Hematopoietic multipotent progenitor cell treated with erythropoietin and hydrocortisone succinate and interleukin-3 and kit ligand, for 6 days (in vitro differentiated cells): Measurements from ENCODE around the gene LTBP1.
A peak's percentile ranks its signal among the peaks of the same experiment; 100 is the strongest.
"Not testable (repeated sequence)": the region's sequence is repeated elsewhere in the genome, so short reads cannot be mapped to it uniquely, and the experiment has no call there.

Source experiments
- DNase-seq: peaks from one replicate; pipeline ENCODE4 v3.0.0-alpha.2; 2015

Gene LTBP1

DNA sequence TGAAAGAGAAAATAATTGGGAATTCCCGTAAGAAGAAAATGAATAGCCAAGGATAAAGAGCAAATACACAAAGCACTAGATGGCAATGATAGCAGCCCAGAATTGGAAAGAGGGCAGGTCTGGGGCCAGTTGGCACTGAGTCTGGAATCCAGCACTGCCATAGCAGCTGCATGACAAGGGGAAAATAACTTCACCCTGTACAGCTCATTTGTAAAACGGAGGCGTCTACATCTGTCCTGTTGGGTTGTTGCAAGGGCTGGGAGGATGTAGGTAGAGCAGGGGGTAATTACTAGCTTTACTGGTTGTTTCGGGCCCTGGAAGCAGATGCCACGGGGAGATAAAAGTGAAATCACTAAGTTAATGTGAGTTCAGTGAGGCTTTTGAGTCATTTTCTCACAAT lies 419.7 kb downstream of the LTBP1 start:
- DNase-seq, result peak; percentile 9

DNA sequence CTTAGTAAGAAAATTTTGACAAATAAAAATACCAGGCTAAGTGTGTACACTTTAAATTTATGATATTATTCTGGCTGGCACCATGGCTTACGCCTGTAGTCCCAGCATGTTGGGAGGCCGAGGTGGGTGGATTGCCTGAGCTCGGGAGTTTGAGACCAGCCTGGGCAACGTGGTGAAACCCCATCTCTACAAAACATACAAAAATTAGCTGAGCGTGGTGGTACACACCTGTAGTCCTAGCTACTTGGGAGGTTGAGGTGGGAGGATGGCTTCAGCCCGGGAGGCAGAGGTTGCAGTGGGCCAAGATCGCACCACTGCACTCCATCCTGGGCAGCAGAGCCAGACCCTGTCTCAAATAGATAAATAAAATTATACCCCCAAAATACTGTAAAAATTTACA lies 421.8 kb downstream of the LTBP1 start:
- not testable (repeated sequence) for DNase-seq

DNA sequence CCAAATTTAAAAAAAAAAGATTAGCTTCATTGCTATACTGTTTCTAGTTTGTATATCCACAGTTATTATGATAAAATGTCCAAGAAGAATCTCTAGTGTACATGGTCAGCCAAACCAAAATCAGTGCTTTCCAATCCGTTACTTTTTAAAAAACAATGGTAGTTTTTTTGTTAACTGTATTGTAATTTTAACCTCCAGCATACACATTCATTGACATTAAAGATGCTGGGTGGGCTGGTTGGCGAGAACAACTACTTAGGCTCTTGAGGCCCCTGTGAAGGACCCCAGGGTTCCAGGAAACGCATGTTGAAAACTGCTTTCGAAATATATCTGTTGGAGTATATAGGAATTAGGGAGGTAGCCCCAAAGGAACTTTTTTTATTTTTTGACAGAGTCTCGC lies 422.4 kb downstream of the LTBP1 start:
- no peak for DNase-seq

DNA sequence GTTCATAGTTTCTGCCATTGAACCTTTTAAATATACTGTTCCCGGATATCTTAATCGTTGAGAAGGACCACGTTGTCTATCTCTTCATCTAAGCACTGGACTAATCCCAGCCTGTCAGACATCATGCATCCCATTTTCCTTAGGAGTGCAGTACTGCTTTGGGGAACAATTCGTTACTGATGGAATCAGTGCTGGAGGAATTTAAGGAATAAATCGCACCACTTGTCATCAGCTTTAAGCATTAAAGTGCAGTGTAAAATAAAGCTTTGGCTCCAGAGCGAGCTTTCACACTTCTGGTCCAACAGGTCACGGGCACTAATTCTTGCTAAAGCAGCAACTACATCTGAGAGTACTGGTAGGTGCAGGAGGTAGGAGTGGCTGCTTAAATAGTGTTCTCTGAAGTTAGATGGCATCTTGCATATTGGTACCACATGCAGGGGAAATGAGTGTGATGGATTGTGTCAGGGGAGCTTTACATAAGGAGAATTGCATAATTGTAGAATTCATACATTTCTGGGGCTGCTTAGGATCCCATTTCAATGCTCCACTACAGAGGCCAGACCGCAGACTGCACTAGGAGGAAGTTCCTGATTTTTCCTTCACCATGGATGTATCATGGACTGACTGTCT lies 424.0 kb downstream of the LTBP1 start:
- no peak for DNase-seq

DNA sequence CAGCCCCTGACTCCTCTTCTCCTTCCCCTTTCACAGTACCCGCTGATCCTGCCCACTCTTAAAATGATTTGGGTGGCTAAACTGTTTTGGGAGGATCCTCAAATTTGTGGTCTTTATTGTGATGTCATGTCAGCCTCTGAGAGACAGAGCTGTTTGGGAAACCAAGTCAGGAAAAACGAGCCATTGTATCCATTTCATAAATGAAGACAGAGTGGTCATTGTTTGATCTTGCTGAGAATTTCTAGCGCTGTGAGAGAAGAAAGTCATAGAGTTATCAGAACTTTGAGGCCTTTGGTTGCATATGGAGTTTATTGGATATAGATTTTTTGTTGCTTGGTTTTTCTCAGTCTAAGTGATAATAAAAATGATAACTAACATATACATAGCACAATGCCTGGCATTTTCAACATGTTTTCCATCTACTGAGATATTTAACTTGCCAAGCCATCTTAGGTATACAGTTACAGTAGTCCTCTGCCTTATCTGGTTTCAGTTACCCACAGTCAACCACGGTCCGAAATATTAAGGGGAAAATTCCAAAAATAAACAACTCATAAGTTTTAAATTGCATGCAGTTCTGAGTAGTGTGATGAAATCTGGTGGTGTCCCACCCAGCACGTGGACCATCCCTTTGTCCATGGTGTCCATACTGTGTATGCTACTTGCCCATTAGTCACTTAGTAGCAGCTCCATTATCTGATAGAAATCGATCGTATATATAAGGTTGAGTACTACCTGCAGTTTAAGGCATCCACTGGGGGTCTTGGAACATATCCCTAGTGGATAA lies 424.7 kb downstream of the LTBP1 start:
- no peak for DNase-seq

DNA sequence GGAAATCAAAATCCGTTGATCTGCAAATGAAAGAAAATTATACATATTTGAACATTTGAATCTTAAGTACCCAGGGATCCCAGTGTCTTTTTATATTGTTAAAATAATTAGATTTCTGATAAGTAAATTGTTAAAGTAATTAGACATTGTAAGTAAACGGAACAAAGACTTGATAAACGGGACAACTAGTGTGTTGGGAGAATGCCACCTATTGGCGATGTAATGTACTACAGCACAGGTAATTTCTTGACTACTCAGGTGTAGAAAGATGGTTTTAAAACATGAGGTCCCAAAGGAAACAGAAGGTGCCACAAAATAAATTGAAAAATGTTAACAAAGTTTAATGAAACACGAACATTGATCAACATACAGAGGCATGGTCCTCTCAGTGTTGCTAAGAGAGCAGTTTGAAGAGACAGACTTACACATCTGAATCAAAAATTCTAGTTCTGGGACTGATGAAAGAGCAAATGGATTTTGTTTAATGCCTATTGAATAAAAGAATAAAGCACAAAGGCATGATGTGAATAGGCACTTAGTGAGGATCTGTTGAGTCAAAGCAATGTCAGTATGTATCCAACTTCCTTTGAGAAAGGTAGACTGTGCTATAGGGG lies 426.3 kb downstream of the LTBP1 start:
- DNase-seq, result peak; percentile 57

DNA sequence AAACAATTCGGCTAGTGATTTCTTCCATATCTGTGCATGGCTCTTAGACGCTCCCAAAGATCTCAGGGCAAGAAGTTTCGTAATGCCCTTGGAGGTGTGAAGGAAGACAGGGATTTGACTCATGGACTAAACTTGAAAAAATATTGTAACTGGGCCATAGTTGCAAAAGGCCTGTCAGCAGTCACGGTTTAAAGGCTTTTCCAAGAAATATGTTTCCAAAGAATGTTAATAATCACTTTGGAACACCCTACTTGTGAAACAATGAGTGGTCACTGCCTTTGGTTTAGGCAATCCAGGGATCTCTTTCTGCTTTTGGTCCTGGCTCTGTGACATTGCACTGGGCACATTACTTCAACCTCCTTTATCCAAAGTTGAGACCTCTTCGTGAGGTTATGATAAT lies 427.2 kb downstream of the LTBP1 start:
- no peak for DNase-seq

DNA sequence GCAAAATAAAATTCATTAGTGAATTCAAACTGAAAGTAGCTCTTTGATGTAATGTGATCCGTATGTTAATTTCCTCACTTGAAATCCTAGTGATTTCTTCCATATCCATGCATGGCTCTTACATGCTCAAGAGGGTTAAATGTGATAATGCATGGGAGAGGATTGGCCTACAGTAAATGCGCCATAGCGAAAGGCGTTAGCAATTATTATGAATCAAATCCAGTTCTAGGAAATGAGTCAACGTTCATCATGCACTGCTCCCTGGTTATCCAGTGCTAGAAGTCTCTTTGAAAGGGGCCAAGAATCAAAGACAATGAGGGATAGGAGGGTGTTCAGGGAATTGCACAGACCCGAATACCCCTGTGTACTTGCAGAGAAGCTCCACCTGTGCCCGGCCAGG lies 428.3 kb downstream of the LTBP1 start:
- DNase-seq, result no peak

DNA sequence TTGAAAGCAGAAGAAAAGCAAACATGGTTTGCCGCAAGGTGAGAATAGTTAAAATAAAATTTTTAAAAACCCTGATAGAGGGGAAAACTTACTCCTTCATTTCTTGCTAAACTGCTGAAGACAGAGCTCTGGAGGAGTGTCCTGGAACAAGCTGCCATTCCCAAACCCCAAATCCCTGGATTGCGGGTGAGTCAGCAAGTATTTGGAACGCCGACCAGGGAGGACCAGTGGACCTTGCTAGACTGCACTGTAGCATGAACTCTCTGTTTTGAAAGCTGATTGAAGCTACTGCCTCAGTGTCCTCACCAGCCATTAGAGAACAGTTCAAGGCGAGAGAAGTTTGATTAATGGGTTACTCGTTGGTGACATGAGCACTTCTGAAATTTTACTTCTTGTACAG lies 430.3 kb downstream of the LTBP1 start:
- DNase-seq, result no peak

DNA sequence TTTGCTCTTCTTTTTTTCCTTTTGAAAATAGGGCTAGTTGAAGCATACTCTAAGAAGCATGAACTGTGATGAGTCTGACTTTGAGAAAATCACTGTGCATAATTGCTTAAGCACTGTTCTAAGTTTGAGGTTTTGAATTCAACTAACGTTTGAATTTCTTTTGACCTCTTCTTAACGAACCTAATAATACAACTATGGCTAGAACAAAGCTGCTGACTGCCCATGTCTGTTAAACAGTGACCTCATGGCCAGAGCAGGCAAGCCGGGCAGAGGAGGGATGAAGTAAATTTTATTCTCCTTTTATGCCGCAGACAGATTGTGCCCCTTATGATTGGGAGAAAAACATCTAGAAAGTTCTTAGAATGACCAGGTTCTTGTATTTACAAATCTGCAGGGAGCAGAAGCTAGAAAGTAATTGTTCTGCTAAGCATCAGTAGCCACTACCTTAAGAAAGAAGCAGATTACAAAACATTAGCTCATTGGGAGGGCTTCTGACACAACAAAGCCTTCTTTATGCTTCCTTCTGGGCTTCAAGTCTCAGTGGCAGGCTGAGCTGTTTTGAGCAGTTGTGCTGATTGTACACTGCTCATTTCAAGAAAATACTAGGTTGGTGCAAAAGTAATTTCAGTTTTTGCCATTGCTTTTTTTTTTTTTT lies 431.9 kb downstream of the LTBP1 start:
- no peak for DNase-seq

DNA sequence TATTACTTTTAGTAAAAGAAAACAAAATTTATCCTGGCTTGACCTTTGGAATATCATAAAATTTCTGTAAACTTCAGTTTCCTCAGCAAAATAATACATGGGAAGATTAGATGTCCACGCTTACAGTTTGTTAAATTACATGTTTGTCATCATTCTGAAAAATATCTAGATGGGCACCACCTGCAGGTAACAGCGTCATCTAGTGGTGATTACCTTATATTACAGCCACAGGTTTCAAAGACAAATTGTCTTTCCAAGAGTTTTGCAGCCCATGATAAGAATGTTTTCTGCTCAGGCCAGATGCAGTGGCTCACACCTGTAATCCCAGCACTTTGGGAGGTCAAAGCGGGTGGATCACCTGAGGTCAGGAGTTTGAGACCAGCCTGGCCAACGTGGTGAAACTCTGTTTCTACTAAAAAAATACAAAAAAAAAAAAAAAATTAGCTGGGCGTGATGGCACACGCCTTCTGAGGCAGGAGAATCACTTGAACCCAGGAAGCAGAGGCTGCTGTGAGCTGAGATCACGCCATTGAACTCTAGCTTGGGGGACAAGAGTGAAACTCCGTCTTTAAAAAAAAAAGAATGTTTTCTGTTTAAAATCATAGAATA lies 433.4 kb downstream of the LTBP1 start:
- peak; percentile 42 for DNase-seq

DNA sequence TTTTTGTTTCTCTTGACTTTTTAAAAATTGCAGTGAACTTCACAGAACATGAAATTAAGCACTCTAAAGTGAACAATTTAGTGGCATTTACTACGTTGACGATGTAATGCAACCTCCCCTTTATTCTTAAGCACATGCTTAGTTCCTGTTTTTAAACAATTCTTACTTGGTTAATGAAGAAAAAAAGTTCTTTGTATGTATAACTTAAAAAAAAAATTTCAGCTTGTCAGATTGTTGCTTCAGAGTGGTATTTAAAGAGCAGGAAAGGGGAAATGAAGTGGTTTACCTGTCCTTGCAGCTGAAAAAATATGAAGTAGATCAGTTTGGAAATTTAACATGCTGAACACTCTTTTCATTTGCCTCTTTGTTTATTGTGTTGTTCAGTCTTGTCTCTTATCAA lies 434.0 kb downstream of the LTBP1 start:
- peak; percentile 15 for DNase-seq

DNA sequence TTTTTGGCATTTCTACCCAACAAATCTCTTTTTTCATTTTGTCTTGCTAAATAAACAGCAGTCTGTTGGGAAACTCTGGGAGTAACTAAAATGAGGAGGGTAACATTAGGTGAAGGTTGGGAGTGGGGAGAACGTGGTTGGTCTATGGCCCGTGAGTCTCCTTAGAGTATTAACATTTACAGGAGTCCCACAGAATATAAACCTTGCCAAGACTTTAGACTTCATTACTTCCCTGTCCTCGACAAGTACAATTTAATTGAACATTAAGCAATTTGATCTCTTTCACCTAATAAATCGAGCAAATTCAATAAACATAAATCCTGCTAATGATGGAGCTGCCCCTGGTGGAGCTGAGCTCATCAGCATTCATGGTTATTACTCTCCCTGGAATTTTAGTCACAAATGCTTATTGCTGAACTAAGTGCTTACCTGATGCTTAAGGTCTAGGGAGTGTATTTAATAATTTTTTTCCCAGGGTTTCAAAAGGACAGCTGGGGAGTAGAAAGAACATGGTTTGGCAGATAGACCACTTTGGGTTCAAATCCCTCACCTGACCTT lies 434.6 kb downstream of the LTBP1 start:
- DNase-seq, result no peak

DNA sequence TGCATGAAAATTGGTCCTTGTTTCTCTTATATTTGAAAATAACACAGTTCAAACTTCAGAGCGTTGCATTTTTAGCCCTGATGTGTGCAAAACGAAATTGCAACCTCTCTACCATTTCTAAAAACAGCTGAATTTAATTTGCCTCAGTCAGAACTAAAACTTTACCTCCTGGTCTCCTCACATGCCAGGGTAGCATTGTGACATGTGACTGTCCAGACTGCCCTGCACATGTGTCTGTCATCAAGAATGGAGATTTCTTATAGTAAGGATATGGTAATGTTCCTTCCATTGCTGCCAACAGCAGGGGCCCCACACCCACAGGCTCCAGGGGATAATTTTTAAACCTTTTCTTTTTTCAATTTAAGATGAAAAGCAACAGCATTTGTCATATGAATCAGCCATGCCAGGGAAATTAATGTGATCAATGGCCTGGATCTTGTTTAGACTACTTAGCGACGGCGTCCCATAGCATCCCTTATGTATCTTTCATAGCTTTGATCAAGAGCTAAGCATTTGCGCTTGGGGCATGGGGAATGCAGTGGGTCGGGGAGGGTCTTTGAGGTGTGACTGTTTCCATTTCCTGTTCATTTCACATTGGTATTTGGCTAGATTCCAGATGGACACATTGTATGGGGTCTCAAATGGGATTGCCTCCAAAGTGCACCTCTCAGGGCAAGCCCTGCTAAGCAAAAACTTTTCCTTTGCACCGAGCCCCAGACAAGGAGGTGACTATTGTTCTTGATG lies 437.3 kb downstream of the LTBP1 start:
- no peak for DNase-seq

DNA sequence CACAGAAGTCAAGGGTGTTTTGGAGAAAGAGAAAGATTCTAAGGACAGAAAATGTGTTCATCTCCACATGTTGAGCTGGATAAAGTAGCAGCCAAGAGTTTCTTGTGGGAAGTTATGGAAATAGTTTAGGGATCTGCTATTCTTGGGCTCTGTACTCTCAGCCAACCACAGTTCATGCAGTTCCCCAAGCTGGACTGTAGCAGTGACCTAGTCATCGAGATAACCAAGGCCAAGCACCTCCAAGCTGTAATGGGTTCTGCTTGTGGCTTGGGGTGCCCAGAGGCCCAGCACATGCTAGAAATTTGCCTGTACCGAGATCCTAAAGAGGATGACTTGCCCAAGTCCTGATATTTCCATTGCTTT lies 437.8 kb downstream of the LTBP1 start:
- DNase-seq, result no peak

DNA sequence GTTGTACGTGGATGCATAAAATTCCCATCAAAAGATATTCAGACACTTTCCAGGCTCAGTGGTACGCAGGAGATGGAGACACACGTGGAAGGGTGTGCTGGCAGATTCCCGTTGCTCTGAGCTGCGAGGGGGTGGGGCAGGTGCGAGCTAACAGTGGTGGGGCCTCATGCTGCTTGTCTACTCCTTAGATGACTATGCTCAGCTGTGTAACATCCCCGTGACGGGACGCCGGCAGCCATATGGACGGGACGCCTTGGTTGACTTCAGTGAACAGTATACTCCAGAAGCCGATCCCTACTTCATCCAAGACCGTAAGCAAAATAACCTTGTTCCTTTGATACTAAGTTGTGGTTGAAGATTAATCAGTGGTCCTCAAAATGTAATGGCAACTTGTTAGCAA lies 442.2 kb downstream of the LTBP1 start:
- no peak for DNase-seq

DNA sequence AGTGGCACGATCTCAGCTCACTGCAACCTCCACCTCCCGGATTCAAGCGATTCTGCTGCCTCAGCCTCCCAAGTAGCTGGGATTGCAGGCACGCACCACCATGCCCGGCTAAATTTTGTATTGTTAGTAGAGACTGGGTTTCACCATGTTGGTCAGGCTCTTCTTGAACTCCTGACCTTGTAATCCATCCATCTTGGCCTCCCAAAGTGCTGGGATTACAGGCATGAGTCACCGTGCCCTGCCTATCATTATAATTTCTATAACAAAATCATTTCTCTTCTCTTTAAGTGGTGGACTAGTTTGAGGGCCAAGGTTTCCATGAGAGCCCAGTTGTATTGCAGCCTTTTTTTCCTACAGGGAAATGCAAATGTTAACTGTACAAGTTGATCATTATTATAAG lies 442.9 kb downstream of the LTBP1 start:
- not testable (repeated sequence) for DNase-seq

DNA sequence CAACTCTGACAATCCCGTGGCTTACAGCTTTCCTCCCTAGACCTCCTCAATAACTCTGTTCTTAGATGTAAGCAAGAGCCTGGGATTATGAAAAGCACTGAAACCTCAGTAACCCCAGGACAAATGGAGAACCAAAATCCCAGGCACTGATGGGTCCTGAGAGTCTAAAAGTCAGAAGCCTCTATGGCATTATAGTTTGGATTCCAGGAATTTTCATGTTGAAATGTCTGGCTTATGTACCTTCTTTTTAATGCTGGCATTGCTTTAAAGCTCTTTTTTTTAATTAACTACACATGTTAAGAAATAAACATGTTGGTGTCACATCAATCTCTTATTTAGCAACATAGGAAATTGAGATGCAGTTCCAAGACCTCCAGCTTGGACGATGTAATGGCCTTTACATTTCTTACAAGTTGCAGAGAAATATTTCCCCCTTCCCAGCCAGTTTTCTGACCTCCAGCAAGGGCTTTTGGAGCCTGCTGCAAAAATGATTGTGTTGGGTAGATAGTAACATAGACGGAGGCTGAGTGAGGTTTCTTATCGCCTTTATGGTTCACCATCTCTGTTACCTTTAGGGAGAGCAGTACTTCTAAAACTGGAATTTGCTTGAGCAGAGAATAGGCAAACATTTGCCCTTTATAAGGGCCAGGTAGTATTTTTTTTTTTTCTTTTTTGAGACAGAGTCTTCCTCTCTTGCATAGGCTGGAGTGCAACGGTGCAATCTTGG lies 444.9 kb downstream of the LTBP1 start:
- no peak for DNase-seq

DNA sequence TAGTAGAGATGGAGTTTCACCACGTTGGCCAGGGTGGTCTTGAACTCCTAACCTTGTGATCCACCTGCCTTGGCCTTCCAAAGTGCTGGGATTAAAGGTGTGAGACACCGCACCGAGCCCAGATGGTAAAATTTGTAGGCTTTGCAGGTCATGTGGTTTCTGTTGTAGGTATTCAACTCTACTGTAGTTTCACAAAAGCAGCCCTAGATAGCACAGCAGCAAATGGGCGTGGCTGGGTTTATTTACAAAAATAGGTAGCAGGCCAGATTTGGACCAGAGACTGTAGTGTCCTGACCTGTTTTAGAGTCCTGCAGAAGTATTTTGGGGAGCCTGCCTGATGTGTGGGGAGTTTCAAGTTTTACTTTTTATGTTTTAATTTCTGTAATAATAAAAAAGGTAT lies 445.6 kb downstream of the LTBP1 start:
- DNase-seq, result no peak

DNA sequence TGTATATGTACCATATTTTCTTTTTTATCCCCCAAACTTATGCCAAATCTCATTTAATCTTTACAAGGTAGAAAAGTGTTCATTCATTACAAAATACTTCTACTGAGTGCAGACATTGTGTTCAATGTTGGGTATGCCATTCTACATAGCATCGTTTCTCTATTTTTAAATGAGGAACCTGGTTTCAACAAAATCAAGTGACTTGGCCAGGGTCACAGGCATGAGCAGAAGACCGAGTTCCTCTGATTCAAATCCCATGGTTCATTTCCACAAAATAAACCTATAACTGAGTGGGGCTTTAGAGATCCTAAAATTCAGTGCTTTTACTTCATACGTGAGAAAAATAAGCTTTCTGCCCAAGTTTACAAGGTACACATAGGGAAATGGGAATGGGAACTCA lies 448.3 kb downstream of the LTBP1 start:
- DNase-seq, result no peak

DNA sequence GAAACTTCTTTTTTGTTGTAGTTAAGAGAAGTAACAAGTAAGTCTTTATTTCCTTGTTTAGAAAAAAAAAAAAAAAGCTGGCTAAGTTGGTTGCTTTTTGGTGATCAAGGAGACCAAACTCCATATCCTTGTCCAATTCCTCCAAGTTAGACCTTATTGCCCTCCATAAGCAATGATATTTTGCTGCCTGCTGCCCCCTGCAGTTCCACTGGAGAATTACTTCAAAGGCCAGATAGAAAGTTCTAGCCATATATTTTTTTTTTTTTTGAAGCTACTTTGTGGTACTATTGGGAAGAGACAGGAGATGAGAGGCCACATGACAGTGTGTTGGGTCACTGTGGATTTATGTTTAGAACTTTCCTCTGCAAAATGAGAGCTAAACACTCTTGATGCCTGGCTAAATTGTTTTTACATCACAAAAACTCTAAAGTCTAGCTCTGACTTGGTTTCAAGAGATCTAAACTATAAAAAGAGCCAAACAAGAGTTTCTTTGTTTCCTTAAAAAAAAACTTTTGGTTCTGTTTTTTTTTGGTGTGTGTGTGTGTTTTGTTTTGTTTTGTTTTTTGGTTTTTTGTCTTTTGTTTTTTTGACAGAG lies 449.0 kb downstream of the LTBP1 start:
- DNase-seq, result peak; percentile 76
